Lower leg skin (tissue), 4 donors: Measurements from ENCODE around the gene MED19. TPM values are rescaled to one million over a fixed set of nuclear protein-coding genes. Genes with fewer than 3 reads are reported as not detected.

Source experiments
- DNase-seq, 2 donors: peaks; one replicate each; pipeline ENCODE4 v3.0.0-alpha.2; 2019; ENCODE audit warnings: low spot score in 2 of 2
- H3K4me3 ChIP-seq: fragments of 200-600 bp; sonication (generic); 2 replicates; pipeline ENCODE4 v1.5.1; 2017; ENCODE audit warnings: mild to moderate bottlenecking, low read depth; ENCODE audit not compliant: poor library complexity, severe bottlenecking
- CTCF ChIP-seq, 3 donors: fragments of 450-650 bp; IDR thresholded peaks; one replicate each; pipeline ENCODE4 v1.5.1; 2016; ENCODE audit warnings: antibody characterized with exemption in 3 of 3, mild to moderate bottlenecking in 3 of 3, moderate library complexity in 2 of 3
- POLR2A ChIP-seq, 2 donors: fragments of 450-650 bp; IDR thresholded peaks; one replicate each; pipeline ENCODE4 v1.6.1; 2016 to 2017; ENCODE audit warnings: antibody characterized with exemption in 2 of 2, mild to moderate bottlenecking in 1 of 2, moderate library complexity in 1 of 2
- WGBS, 2 donors: methylation state at CpG; one replicate each; pipeline ENCODE4 v1.1.5; 2018; 5-methylcytosine and 5-hydroxymethylcytosine counted together
- intact Hi-C: fragments of 100-400 bp; cut with DNase I; formaldehyde crosslinking; loops from one replicate; pipeline ENCODE4 v1.15.0; 2023; ENCODE audit warnings: low total_unique reads
- total RNA-seq, 4 donors: library from RNA; depleted of rRNA; stranded (reverse); fragments of >200 nt; gene quantifications; one replicate each; pipeline ENCODE4 v1.1.0, GENCODE V29; 2016

MED19 gene
- total RNA-seq, 4 donors from 2014 or later = 19.4 to 25.5 (median 23.0) TPM

GRCh38 chr11:57657194-57658022, 54.6 kb downstream of the MED19 start, which contains the start of gene CLP1:
TSS of gene CLP1 (plus strand) at chr11:57657762. CDS start at chr11:57659477, 1,715 bp downstream.
- TF ChIP-seq CTCF (IDR thresholded peaks at IDR 0.05) (no peak), POLR2A (IDR thresholded peaks at IDR 0.05) (no peak)
- 0% methylated on average over 32 to 37 of the region's 45 CpGs for WGBS, 2 donors
- H3K4me3 ChIP-seq = peak within 1 kb of the TSS; percentile 48
- intact Hi-C loops = loop anchor here (5.0 kb wide), 1 partner anchor 865 kb away; no protein-coding TSS in a partner anchor
- DNase-seq = peak; percentile 100

GRCh38 chr11:57656885-57657193, 55.2 kb downstream of the MED19 start:
- no peak for DNase-seq
- no peak overlapping the region for H3K4me3 ChIP-seq
- intact Hi-C loops = loop anchor here (5.0 kb wide), 1 partner anchor 865 kb away; no protein-coding TSS in a partner anchor
- WGBS, 2 donors = 9 to 10% methylated on average over 5 of the region's 5 CpGs
- TF ChIP-seq POLR2A (IDR thresholded peaks at IDR 0.05) (no peak), CTCF (IDR thresholded peaks at IDR 0.05) (no peak)

Other genes with a start within 250 kb of the MED19 start
- 10 to 100 TPM; 15.9 to 20.2 (median 18.3) TPM for gene SLC43A1, start 196.5 kb downstream of the MED19 start, total RNA-seq
- gene TIMM10, start 181.5 kb downstream of the MED19 start, total RNA-seq = 10 to 100 TPM; 24.3 to 53.2 (median 29.4) TPM
- not detected for gene SMTNL1, start 174.6 kb downstream of the MED19 start, total RNA-seq
- 10 to 100 TPM; 14.5 to 31.0 (median 19.9) TPM for gene UBE2L6, start 144.5 kb downstream of the MED19 start, total RNA-seq
- gene SERPING1, start 114.5 kb downstream of the MED19 start, total RNA-seq = 100 to 1,000 TPM in 2 of 4 donors, 10 to 100 TPM in 2; 89.4 to 236 (median 103) TPM
- 1 to 10 TPM in 3 of 4 donors, under 1 TPM in 1; 0.91 to 4.3 (median 2.9) TPM for gene YPEL4, start 62.3 kb downstream of the MED19 start, total RNA-seq
- 10 to 100 TPM; 14.0 to 29.2 (median 17.6) TPM for gene CLP1, start 54.5 kb downstream of the MED19 start, total RNA-seq
- 10 to 100 TPM; 72.9 to 99.1 (median 84.5) TPM for gene ZDHHC5, start 44.1 kb downstream of the MED19 start, total RNA-seq
- gene TMX2, start 378 bp upstream of the MED19 start, total RNA-seq = 10 to 100 TPM; 41.8 to 60.4 (median 45.4) TPM
- gene SELENOH, start 29.3 kb upstream of the MED19 start, total RNA-seq = 100 to 1,000 TPM; 113 to 133 (median 124) TPM
- gene BTBD18, start 39.6 kb upstream of the MED19 start, total RNA-seq = not detected
- gene CTNND1, start 49.6 kb upstream of the MED19 start, total RNA-seq = 100 to 1,000 TPM; 186 to 243 (median 197) TPM